ENCODE results near the gene RHOF.

Gene RHOF, protein sequence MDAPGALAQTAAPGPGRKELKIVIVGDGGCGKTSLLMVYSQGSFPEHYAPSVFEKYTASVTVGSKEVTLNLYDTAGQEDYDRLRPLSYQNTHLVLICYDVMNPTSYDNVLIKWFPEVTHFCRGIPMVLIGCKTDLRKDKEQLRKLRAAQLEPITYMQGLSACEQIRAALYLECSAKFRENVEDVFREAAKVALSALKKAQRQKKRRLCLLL

DNA sequence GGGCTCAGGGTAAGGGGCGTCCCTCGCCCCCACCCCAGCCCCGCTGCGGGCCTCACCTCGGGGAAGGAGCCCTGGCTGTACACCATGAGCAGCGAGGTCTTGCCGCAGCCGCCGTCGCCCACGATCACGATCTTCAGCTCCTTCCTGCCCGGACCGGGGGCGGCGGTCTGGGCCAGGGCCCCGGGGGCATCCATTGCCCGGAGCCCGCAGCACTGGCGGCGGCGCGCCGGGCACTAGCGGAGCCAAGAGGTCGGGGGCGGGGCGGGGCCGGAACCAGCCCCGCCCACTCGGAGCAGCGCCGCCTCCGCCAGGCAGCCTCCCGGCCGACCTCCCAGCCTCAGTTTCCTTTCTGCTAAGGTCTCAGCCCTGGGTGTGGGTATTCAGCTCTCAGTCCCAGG lies at the start of gene RHOF:
Gene RHOF, minus strand, starts transcription at position 249 of the 398 bp plus-strand sequence. Its CDS starts 55 bp downstream, at position 194.
- DNase-seq (ENCODE audit: low spot score): no peak

DNA sequence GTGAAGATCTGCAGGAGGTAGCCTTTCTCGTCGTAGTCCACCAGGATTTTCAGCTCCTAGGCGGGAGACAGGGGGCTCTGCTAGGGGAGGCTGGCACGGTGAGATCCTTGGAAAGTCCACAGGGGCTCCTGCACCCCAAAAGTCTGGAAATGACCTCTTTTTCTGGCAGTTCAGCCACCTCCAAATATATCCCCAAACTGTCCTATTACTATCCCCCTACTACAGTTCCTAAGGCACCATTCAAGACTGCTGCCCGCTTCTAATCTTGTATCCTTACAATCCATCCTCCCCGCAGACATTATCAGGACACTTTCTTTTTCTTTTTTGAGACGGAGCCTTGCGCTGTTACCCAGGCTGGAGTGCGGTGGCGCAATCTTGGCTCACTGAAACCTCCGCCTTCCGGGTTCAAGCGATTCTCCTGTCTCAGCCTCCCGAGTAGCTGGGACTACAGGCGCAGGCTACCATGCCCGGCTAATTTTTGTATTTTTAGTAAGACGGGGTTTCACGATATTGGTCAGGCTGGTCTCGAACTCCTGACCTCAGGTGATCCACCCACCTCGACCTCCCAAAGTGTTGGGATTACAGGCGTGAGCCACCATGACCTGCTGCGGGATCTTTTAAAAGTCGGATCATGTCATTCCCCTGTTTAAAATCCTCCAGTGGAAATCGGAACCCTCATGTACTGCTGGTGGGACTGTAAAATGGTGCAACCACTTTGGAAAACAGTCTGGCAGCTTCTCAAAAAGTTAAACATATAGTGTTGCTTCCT lies 46.7 kb upstream of the RHOF start:
- no peak for DNase-seq (ENCODE audit: low spot score)

DNA sequence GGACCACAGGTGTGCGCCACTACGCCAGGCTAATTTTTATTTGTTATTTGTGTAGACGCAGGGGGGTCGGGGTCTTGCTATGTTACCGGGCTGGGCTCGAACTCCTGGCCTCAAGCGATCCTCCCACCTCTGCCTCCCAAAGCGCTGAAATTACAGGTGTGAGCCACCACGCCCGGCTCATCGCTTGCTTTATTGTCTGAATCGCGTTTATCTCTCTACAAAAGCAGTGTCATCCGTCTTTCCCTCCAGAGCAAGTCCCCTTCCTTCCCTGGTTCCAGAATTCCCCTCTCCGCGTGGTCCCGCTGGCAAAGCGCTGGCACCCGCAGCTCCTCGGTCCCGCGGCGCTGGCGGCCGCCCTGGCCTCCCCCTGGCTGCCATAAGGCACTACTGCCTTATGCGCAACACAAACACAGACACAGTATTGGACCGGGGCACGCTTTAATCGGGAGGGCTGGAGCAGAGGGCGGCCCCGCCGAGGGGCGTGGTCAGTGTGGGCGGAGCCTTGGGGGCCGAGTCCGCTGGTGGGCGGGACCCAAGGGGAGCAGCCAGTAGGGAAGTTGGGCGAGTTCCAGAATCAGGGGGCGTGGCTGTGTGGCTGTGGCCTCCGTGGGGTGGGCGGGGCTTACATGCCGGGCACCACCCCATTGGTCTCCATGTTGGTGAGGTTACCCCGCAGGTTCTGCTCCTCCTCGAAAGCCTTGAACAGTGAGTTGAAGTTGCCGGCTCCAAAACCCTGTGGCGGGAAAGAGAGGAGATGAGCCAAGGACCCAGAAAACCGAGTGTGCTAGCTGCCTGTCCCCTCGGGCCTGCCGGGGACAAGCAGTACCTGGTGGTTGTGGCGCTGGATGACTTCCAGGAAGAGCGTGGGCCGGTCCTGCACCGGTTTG lies 45.9 kb upstream of the RHOF start:
- peak; percentile 99 for DNase-seq (ENCODE audit: low spot score)

DNA sequence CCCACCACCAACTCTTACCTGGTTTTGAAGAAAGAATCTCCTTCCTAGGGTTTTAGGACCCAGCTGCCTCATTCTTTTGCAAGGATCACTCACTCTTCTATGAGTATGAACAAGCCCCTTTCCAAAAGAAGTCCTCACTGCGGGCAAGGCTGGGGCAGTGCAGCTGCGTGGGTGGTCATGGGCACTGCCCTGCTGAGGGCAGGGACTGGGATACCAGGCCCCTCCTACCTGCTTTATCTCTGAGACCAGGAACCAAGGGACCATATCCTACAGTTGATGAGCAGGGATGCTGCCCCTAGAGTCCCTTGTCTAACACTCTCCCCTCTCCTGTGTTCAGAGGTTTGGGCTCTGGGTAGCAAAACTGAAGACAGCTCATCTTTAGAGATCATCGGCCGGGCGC lies 44.6 kb upstream of the RHOF start:
- DNase-seq (ENCODE audit: low spot score): no peak

DNA sequence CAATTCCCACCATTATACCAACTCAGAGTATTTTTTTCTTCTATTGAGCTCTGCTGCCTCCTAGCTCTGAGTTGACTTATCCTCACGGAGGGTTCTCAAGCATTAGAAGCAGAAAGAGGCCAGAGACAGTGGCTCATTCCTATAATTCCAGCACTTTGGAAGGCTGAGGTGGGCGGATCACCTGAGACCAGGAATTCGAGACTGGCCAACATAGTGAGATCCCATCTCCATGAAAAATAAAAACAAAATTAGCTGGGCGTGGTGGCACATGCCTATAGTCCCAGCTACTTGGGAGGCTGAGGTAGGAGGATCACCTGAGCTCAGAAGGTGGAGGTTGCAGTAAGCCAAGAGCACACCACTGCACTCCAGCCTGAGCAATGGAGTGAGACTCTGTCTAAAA lies 44.2 kb upstream of the RHOF start:
- DNase-seq (ENCODE audit: low spot score): no peak

DNA sequence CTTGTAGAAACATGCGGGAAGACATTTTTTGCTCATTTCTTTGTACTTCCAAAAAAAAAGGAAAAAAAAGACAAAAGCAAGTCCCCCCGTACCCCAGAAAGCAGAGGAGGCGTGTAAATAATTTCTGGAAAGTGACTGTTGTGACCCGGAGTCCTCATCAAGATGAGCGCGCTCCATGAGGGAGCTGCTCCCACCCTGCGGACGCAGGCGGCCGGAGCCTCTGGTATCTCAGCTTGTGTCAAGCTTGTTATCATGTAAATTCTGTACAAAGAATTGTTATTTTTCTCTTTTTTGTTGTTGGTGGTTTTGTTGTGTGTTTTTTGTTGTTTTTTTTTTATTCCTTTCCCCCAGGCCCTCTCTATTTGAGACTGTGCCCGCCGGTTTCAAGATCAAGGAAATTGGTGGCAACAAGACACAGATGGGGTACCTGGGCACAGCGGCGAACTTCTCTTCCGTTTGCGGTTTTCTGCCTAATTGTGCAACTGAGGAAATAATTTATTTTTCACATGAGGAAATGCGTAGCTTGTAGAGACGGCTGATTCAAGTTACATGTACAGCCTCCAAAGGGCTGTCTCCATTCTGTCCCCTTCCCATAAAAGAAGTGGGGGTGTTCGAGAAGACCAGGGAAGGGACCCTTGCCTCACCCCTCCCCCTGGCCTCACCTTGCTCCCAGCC lies 38.2 kb upstream of the RHOF start:
- no peak for DNase-seq (ENCODE audit: low spot score)

DNA sequence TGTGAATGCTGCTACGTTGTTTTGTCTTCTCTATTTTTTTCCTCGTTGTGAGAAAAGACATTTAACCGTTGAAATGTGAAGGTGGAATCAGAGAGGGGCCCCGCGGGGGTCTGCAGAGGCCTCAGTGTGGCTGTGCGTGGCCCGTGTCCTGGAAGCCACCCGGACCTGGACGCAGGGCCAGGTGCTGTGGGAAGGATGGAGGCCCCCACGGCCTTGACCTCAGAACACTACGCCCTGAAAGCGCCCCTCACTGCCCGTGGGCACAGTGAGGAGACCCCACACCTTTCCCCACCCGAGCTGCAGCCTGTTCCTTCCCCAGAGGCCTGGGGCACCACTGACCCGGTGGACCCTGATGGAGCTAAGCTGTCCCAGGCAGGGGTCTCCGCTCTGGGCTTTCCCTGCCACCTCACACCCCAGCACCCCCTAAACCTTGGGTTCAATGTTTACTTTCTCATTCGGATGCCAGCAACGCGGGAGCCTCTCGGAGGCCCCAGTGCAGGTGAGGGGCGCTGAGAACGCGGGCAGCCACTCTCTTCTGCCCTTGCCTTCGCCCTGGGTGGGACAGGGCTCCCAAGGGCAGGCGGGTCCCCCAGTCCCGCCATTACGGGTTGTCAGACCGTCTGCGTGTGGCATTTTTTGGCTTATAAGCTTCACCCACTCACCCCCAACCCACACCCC lies 37.2 kb upstream of the RHOF start:
- no peak for DNase-seq (ENCODE audit: low spot score)

DNA sequence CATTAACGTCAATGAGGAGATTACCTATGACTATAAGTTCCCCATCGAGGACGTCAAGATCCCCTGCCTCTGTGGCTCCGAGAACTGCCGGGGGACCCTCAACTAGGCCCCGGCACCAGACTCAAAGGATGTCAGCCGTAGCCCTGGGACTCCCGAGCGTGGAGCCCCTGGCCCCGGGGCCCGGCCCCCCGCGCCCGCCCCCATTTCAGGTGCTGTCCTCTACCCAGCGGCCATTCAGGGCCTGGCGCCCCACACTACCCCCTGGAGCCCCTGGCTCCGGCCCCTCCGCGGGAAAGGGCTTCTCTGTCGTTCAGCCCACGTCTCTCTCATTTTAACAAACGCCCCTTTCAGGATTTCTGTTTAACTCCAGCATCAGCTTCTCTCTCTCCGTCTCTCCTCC lies 36.6 kb upstream of the RHOF start:
- DNase-seq (ENCODE audit: low spot score): no peak

DNA sequence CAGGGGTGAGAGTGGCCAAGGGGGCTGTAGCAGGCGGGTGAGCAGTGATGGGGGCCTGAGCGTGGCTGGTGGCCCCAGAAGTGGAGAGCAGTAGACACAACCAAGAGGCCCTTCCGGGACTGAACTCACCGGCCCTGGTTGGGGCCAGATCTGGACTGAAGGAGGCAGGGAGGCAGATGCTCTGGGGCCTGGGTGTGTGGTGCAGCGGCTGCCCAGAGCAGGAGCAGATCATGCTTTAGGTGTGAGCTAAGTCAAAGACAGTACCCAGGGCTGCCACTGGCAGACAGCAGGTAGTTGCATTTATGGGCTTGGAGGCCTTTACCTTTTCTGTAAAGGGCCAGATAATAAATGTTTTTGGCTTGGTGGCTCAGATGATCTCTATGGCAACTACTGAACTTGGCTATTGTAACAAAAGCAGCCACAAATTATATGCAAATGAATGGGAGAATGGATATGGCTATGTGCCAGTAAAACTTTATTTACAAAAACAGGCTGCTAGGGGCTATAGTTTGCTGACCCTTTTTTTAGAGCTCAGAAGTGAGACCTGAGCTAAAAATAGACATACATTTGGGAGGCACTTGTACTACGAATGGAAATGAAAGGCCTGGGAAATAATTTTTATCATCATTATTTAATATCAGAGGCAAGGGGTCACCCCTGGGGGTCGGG lies 35.9 kb upstream of the RHOF start:
- no peak for DNase-seq (ENCODE audit: low spot score)

DNA sequence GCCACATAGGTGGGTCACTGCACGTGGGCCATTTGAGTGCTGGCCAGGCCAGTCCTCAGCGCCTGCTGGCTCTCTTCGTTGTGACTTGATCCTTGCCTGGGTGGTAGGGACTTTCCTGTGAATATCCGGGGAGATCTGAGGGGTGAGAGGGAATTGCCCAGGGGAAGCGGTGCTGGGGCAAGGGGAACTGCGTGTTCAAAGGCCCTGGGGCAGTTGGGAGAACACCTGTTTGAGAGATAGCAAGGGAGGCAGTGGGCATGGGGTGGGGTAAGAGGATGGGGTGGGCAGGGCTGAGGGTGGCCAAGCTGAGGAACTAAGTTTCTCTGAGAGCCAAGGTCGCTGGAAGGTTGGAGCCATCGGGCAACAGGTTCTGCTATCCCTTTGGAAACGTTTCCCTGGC lies 35.3 kb upstream of the RHOF start:
- no peak for DNase-seq (ENCODE audit: low spot score)

DNA sequence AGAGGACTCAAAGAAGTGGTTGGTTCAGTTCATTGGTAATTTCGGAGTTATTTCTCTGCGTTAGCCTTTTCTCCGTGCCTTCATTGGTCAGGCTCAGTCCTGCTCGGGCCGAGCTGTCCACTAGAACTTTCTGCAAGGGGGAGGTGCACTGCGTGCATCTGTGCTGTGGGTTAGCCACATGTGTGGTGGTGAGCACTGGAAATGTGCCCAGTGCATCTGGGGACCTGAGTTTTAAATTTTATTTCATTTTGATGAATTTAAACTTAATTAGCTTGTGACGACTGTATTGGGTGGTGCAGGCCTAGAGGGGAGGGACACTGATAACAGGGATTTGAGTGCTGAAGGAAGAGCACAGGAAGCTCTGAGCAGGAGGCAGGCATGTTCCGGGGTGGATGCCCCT lies 34.8 kb upstream of the RHOF start:
- DNase-seq (ENCODE audit: low spot score): no peak

DNA sequence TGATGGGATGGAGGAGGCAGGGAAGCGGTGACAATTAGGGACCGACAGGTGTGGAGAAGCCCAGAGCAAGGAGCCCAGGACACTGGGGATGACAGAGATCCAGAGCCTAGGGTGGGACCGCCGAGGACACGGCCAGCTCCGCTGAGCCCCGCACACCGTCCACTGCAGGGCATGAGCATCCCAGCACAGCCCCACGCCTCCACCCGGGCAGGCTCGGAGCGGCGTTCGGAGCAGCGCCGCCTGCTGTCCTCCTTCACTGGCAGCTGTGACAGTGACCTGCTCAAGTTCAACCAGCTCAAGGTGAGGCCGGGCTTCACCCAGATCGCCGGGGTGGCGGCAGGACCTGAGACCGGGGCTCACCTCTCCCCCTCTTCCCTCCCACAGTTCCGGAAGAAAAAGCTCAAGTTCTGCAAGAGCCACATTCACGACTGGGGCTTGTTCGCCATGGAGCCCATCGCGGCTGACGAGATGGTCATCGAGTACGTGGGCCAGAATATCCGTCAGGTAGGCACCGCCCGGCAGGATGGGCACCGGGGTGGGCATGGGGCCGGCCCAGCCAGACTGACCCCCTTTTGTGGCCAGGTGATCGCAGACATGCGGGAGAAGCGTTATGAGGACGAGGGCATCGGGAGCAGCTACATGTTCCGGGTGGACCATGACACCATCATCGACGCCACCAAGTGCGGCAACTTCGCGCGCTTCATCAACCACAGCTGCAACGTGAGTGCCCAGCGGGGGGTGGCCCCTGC lies 34.0 kb upstream of the RHOF start:
- DNase-seq (ENCODE audit: low spot score): no peak

DNA sequence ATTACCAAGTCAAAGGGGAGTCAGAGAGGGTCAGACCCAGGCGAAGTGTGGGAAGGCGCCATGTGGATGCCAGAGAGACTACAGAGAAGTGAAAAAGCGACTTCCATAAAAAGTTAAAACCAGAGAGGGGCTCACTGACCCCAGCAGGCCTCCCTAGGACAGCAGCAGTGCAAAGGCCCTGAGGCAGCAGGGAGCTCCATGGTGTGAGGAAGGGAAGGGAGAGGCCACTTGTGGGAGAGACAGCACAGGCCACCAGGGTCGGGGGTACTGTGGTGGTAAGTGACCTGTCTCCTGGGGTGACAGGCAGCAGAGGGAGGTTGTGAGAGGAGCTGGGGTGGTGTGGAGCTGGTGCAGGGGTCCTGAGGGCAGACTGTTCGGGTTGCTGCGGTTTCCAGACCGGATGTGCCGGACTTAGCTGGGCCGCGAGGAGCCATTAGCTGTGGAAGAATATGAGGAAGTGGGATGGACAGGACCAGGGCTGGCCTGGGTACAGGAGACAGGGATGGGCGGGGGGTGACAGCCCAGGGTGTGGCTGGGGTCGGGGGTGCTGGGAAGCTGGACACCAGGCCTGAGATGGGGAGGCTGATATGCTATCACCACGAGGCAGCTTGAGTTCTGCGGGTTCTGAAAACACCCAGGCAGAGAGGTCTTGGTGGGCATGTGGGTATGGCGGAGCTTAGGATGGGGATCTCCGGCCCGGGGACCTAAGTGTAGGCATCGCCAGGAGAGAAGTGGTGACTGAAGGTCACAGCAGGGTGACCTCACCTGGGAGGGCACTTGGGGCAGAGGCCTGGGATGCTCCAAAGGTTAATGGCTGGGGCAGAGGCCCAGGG lies 33.0 kb upstream of the RHOF start:
- DNase-seq (ENCODE audit: low spot score): no peak

DNA sequence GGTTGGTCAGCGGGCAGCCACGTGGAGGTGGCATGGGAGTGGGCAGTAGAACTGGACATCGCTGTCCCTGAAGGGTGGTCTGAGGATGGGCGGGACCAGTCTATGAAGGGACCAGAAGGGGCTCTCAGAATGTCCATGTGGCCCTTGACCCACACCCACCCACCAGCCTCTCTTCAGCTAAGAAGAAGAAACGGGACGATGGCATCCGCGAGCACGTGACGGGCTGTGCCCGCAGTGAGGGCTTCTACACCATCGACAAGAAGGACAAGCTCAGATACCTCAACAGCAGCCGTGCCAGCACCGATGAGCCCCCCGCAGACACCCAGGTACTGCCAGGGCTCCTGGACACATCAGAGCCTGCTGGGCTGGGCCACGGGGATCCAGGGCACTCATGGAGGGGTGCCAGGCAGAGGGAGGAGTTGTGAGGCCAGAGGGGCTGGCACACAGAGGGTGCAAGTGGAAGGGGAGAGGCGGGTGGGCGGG lies 31.6 kb upstream of the RHOF start:
- DNase-seq (ENCODE audit: low spot score): no peak

DNA sequence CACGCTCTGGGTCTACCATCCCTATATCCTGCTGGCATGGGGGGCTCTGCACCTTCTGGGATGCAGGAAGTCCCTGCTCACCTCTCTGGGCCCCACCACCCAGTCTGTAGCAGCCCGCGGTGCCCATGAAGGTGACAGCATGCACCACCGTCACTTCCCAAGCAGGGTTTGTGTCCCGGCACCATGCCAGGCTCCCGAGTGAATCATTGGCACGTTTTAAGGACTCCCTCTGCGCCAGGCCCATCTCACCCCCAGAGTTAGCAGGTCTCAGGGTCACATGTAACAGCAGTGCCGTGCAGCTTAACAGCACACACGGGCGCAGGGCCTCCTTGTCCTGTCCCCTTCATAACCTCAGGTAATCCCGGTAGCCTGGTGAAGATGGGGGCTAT lies 30.2 kb upstream of the RHOF start:
- DNase-seq (ENCODE audit: low spot score): no peak

DNA sequence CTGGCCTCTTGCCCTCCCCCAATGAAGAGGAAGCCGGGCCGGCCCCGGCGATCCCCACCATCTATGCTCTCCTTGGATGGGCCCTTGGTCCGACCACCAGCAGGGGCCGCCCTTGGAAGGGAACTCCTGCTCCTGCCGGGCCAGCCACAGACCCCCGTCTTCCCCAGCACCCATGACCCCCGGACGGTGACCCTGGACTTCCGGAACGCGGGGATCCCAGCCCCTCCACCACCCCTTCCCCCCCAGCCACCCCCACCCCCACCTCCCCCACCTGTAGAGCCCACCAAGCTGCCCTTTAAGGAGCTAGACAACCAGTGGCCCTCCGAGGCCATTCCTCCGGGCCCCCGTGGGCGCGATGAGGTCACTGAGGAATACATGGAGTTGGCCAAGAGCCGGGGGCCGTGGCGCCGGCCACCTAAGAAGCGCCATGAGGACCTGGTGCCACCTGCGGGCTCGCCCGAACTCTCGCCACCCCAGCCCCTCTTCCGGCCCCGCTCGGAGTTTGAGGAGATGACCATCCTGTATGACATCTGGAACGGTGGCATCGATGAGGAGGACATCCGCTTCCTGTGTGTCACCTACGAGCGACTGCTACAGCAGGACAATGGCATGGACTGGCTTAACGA lies 29.7 kb upstream of the RHOF start:
- no peak for DNase-seq (ENCODE audit: low spot score)

DNA sequence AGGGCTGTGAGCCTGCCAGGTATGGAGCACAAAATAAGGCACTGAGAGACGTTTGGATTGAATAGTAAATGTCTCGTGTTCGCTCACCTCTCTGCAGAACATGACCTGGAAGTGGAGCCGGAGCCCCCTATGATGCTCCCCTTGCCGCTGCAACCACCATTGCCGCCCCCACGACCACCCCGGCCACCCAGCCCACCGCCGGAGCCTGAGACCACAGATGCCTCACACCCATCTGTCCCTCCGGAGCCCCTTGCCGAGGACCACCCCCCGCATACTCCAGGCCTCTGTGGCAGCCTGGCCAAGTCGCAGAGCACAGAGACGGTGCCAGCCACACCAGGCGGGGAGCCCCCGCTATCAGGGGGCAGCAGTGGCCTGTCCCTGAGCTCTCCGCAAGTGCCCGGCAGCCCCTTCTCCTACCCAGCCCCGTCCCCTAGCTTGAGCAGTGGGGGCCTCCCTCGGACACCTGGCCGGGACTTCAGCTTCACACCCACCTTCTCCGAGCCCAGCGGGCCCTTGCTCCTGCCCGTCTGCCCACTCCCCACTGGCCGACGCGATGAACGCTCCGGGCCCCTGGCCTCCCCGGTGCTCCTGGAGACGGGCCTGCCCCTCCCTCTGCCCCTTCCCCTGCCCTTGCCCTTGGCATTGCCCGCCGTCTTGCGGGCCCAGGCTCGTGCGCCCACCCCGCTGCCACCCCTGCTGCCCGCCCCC lies 29.1 kb upstream of the RHOF start:
- DNase-seq (ENCODE audit: low spot score): no peak

DNA sequence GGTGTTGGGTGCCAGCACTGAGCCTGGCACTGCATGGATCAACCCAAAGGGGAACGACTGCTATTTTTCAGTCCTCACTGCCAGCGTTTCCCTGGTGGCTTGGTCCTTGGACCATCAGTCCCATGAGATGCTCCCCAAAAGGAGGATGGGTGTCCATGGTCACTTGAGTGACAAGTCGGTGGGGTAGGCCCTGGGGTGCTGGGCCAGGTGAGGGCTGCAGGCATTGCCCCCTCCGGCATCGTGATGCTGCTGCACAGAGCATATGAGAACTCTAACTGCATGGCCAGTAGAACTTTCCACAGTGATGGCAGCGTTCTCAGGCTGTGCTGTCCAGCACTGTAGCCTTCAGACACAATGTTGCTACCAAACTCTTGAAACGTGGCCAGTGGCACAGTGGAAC lies 26.6 kb upstream of the RHOF start:
- DNase-seq (ENCODE audit: low spot score): no peak

All from CD4-positive, alpha-beta T cell treated with Interleukin-15 for 4 hours (primary cell).